GM18502 (cell line): ENCODE data around the gene SLC22A23.

Source experiments
- ATAC-seq: cut with Tn5 transposase; IDR thresholded peaks from one replicate; pipeline ENCODE4 v1.9.1; 2021; ENCODE audit warnings: mild to moderate bottlenecking; ENCODE audit not compliant: unreplicated experiment, poor library complexity

The SLC22A23 gene

GRCh38 chr6:3424185-3424927 lies 32.5 kb downstream of the SLC22A23 start:
- no peak for ATAC-seq

- ATAC-seq = no peak
Observed at GRCh38 chr6:3423439-3424184, 33.2 kb downstream of the SLC22A23 start.

- ATAC-seq = no peak
Observed at GRCh38 chr6:3422435-3423070, 34.3 kb downstream of the SLC22A23 start.

DNA sequence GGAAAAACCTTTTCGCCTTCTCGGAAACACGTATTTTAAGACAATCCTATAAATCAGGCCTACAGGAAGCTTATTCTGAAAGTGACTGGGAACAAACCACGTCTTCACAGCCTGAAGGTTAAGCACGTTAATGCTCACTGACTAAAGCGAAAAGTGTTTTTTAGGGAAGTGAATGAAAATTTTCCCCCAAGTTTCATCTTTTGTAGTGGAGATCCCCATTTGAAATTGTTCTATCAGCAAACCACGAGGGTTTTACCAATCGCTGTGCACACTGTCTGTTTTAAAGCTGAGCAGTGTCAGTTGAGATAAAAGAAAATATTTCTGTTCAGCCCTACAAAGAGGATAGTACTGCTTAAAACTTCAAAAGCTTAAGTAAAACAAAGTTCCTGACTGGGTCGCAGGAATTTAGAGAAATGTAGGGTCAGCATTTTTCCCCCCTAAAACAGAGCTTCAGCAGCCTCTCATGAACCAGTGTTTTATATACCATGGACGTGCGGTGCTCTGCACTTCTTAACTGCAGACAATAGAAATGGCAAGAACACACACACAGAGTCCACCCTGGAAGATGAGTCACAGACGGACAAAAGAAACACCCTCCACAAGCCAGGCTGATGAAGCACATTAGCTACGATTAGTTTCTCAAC lies 34.9 kb downstream of the SLC22A23 start:
- no peak for ATAC-seq

GRCh38 chr6:3421143-3421542 lies 35.7 kb downstream of the SLC22A23 start:
- no peak for ATAC-seq

DNA sequence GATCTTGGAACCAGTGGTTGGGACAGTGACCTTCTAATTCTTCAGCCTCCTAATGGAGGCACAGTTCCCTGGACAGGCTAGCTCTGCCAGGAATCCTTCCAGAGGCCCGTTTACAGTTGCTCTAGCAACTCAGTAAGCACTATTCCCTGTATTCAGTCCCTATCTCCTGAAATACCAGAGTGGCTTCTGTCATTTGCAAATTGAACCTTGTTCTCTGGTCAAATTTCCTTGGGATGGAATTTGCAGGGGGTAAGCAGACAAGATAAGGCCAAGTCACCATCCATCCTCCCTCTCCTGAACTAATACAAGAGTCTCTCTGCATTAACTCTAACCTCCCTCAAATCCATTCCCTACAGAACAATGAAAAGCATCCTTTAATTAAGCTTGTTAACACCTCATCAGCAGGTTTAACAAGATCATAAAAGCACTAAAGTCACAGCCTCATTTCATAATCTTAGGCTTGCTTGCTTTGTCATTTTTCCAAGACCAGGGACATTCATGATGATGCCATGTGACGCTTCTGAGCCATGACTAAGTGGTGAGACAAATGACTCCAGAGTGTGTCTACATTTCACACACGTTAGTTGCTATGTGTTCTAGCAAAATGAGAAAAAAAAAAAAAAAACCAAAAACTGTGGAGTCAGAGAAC lies 37.1 kb downstream of the SLC22A23 start:
- ATAC-seq = no peak

GRCh38 chr6:3418496-3419060 lies 38.3 kb downstream of the SLC22A23 start:
- no peak for ATAC-seq

DNA sequence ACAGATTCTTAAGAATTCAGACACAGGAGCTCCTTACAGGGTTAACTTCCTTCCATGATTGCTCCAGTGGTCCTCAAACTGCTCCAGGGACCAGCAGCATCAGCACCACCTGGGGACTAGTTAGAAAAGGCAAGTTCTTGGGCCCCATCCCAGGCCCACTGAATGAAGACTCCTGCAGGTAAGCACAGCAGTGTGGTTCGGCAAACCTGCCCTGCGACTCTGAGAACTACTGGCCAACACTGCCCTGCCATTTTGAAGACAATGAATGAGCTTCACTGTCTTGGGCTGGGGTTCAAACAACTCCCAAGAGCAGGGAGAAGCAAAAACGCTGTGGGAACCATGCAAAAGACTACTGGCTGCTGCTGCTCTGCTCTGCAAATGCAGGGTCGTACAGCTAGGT lies 39.4 kb downstream of the SLC22A23 start:
- no peak for ATAC-seq

GRCh38 chr6:3415490-3415889 lies 41.4 kb downstream of the SLC22A23 start:
- no peak for ATAC-seq

DNA sequence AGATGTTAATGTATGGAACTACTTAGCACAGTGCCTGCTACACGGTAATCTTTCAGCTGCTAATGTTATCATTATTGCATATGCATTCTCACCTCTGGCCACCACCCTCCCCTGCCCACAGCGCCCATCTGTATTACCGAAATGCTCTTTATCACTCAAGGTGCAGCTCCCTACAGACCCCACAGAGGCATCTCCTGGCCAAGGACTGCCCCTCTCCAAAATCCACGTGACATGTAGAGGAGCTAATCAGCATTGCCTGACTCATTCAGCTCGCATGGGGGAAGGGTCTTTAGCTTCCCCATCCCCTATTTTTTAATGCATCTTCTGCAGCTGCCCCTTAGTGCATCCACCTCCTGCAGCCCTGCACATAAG lies 41.8 kb downstream of the SLC22A23 start:
- no peak for ATAC-seq

DNA sequence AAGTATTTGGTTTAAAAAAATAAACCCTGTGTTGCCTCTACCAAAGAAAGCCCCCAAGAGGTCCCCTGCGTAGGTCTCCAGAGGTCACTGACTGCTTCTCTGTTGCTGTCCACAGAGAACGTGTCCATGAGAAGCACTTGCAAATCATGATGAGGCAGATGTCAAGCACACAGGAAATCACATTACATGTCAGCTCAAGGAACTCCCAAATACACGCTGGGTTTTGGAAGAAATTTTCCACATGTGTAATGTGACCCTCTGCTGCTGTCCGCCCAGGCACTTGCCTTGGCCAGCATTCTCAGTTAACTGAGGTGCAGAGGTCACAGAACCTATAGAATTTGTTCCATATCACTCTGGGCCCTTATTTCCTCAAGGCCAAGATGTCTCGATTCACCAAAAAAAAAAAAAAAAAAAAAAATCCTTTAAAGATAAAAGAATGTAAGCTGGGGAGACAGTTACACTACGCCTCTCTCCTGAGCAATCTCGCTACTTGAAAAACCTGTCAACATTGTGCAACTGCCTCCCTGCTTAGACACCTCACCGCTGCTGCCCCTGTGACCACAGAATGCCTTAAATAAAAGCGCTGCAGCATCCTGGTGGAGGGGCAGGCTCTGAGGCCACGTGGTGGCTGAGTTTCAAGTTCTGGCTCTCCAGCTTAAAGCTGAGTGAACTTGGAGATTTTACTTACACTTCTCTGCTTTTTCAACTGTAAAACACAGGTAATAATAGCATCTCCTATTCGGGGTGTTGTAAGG lies 42.3 kb downstream of the SLC22A23 start:
- ATAC-seq = no peak

DNA sequence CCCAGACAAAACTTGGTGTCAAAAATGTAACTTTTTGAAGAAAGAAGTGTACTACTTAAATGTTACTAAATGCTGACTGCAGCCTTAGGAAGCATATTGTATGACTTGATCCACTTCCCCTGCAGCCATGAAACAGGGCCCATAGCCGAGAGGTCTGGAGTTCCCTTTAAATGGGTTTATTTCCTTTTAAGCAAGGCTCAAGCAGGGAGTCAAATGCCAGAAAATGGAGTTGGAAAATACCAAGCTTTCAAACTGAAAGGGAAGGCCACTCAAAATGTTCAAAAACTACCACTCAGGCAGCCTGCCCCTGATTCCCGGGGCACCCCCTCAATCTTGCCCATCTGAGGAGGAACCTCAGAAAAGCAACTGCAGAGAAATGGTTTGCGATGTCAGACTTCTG lies 43.3 kb downstream of the SLC22A23 start:
- no peak for ATAC-seq

GRCh38 chr6:3412779-3413500 lies 43.9 kb downstream of the SLC22A23 start:
- ATAC-seq = no peak

DNA sequence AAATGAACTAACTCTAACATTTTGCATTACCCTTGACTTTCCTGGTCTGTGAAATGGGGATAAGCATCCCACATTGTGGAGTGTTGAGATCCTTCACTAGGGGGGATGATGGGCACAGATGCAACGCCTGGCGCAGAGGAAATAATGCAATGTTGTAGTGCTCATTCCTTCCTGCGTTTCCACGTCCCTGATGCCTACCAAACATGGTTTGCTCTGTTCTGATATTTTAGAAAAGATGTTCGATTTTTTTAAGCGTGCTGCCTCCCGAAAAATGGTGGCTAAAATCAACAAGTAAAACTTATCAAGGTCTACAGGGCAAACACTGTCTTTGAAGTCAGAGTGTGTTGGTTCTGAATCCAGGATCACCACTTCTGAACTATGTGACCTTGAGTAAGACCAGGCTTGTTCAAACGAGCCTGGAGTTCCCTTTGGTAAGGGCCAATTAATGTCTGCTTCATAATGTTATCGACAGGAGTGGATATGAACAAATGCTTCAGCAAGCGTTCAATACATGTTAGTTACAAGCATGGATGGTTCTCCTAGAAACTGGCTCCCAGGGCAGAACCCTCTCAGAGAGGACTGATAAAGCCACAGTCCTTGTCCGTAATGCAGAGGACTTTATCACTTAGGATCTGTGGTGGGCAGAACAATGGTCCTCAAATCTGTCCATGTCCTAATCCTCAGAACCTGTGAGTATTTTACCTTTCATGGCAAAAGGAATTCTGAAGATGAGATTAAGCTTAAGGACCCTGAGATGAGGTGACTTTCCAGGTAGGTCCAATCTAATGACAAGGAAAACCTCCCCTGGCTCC lies 44.7 kb downstream of the SLC22A23 start:
- ATAC-seq = no peak

DNA sequence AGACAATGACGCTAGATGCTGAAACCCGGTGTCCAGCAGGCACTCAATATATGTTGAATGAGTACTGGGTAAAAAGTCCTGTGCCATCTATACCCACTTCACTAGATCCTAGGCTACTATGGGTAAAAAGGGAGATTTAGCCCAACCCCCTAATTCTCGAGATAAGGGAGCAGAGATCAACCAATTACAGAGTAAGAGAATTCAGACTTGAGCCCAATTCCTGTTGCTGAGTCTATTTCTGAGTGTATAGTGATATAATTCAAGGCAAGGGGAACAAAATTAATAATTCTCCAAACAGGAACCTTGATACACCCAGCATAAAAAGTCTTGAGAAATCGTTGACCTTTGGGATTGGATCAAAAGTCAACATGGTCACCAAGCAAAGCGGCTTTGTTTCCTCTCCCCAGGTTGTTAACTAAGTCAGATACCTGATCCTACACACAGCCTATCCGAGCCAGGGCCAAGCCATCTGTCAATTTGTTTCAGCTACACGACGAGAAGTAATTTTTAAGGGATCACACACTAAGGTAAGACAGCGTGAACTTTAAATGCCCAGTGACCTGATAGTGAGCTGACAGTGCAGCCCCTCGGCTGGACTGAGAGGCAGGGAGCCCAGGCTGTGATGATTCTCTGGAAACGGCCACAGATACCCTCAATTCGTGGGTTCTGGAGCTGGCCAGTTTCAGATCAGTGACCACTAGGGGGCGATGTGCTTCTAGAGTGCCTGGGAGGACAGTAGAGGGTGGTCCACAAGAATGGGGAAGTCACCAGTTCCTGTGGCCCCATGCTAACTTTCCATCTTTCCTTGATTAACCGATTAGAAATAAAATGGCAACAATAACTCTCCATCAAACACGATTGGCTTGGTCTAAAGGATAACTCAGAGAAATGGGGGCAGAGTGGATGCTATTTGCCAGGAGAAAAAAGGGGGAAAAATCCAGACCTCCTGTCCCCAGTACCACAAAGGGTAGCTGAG lies 46.2 kb downstream of the SLC22A23 start:
- ATAC-seq = peak; percentile 49

DNA sequence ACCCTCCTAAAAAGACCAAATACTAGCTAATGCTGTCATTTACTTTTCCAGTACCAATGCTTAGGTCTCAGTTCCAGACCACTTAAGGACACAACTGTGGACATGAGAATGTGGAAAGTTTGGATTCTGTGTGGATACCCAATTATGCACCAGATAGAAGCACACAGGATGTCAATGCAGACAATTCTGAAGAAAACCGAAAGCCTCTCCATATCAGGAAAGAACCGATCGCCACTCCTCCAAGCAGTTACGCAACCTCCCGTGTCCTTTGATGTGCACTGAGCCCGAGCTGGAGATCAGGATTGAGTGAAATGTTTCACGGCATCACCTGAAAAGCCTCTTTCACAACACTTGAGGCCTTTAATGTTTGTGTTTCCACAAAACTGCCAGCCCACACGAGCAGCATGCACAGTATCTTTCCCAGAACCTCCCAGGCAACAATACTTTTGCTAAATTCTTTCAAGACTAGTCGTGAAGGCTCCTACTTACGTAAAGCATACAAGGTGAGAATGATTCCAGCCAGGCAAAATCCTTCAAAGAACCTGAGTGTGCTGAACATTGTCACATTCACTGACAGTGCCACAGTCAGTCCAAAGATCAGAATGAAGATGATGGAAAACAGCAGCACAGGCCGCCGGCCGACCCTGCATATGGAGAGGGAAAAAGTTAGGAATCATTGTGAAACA lies 47.0 kb downstream of the SLC22A23 start:
- no peak for ATAC-seq
